ENCODE measurements around the gene ABTB2.

GRCh38 chr11:34300026-34300925, 57.5 kb downstream of the ABTB2 start:
- TF ChIP-seq, protein P1, sequence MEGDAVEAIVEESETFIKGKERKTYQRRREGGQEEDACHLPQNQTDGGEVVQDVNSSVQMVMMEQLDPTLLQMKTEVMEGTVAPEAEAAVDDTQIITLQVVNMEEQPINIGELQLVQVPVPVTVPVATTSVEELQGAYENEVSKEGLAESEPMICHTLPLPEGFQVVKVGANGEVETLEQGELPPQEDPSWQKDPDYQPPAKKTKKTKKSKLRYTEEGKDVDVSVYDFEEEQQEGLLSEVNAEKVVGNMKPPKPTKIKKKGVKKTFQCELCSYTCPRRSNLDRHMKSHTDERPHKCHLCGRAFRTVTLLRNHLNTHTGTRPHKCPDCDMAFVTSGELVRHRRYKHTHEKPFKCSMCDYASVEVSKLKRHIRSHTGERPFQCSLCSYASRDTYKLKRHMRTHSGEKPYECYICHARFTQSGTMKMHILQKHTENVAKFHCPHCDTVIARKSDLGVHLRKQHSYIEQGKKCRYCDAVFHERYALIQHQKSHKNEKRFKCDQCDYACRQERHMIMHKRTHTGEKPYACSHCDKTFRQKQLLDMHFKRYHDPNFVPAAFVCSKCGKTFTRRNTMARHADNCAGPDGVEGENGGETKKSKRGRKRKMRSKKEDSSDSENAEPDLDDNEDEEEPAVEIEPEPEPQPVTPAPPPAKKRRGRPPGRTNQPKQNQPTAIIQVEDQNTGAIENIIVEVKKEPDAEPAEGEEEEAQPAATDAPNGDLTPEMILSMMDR (IDR thresholded peaks at IDR 0.05; ENCODE audit: borderline replicate concordance, extremely low read depth, low read length, poor library complexity, severe bottlenecking): no peak
- TF ChIP-seq EZH2 (IDR thresholded peaks at IDR 0.05; ENCODE audit: borderline replicate concordance, low read depth, low read length, severe bottlenecking): no peak

Data from DND-41 (cell line).